ENCODE results near the gene CCDC24. TPM values are rescaled to one million over a fixed set of nuclear protein-coding genes. Genes with fewer than 3 reads are reported as not detected.

The CCDC24 gene
- total and polyA plus RNA-seq, 10 donors = 3.3 to 25.9 (median 5.6) TPM

- Histone ChIP-seq H3K9me3 (no peaks in the 10 kb centered on the region), H3K27ac (no peak overlapping the region), H3K36me3 (no peaks in the 10 kb centered on the region), H3K4me1 (peaks cover 0 to 7% (median 3%) of the 10 kb centered on the region in 6 donors), H3K27me3 (replicated peaks in 1 of 7) (no peaks in the 10 kb centered on the region), H3K4me3 (no peak overlapping the region)
- TF ChIP-seq CTCF (IDR thresholded peaks at IDR 0.05 in 8 of 11, conservative IDR thresholded peaks at IDR 0.05 in 3 of 11) (no peak), POLR2A (IDR thresholded peaks at IDR 0.05) (no peak), POLR2AphosphoS5 (IDR thresholded peaks at IDR 0.05) (no peak)
- intact Hi-C loops (cut with DNase I; ENCODE audit: low total_unique reads) = no loop called here
- 76 to 91% (median 87%) methylated on average over 4 to 8 of the region's 8 CpGs for WGBS, 5 donors
- DNase-seq = no peak
Measured at GRCh38 chr1:44002165-44002564, 10.8 kb downstream of the CCDC24 start.

GRCh38 chr1:44002606-44003157 lies 11.3 kb downstream of the CCDC24 start:
- TF ChIP-seq CTCF (IDR thresholded peaks at IDR 0.05 in 8 of 11, conservative IDR thresholded peaks at IDR 0.05 in 3 of 11) = no peak
- no peak for TF ChIP-seq POLR2A (IDR thresholded peaks at IDR 0.05)
- no peak for TF ChIP-seq POLR2AphosphoS5 (IDR thresholded peaks at IDR 0.05)
- Histone ChIP-seq H3K4me1 (peaks cover 0 to 7% (median 3%) of the 10 kb centered on the region in 6 donors), H3K27ac (no peak overlapping the region), H3K36me3 (no peaks in the 10 kb centered on the region), H3K27me3 (replicated peaks in 1 of 7) (no peaks in the 10 kb centered on the region), H3K9me3 (no peaks in the 10 kb centered on the region), H3K4me3 (no peak overlapping the region)
- intact Hi-C loops (cut with DNase I; ENCODE audit: low total_unique reads) = no loop called here
- DNase-seq = no peak
- 80 to 92% (median 86%) methylated on average over 10 to 14 of the region's 14 CpGs for WGBS, 5 donors

DNA sequence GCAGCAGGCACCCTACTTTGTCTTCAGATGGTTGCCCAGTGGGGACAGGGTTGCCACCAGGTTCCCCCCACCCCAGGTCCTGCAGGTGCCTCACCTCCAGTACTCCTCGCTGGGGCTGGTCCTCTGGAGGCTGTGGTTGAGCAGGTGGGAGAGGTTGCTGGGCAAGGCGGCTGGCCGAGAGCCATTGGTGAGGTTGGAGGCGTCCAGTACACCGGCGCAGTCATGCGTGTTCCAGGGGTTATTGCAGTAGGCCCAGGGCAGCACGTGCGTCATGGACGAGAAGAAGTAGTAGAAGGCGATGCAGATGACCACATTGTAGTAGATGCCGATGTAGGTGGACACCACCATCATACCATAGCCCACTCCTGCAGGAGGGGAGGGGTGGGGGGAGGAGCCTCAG lies 16.9 kb downstream of the CCDC24 start:
- DNase-seq = no peak
- no peaks in the 10 kb centered on the region for H3K27me3 ChIP-seq (replicated peaks in 1 of 7)
- 90 to 96% (median 92%) methylated on average over 12 of the region's 12 CpGs for WGBS, 5 donors
- TF ChIP-seq CTCF (IDR thresholded peaks at IDR 0.05 in 8 of 11, conservative IDR thresholded peaks at IDR 0.05 in 3 of 11) (no peak), POLR2A (IDR thresholded peaks at IDR 0.05) (no peak), POLR2AphosphoS5 (IDR thresholded peaks at IDR 0.05) (no peak)
- H3K9me3 ChIP-seq = no peaks in the 10 kb centered on the region
- no peak overlapping the region for H3K4me3 ChIP-seq
- peaks cover 0 to 7% (median 3%) of the 10 kb centered on the region in 6 donors for H3K4me1 ChIP-seq
- no peaks in the 10 kb centered on the region for H3K36me3 ChIP-seq
- intact Hi-C loops (cut with DNase I; ENCODE audit: low total_unique reads) = no loop called here
- H3K27ac ChIP-seq = no peak overlapping the region

- intact Hi-C loops (cut with DNase I; ENCODE audit: low total_unique reads) = no loop called here
- no peak overlapping the region for H3K4me3 ChIP-seq
- WGBS, 5 donors = 67 to 90% (median 80%) methylated on average over 2 to 11 of the region's 11 CpGs
- H3K27ac ChIP-seq = no peak overlapping the region
- peaks cover 0 to 2% (median 0%) of the 10 kb centered on the region in 6 donors for H3K4me1 ChIP-seq
- no peaks in the 10 kb centered on the region for H3K36me3 ChIP-seq
- H3K27me3 ChIP-seq (replicated peaks in 1 of 7) = no peaks in the 10 kb centered on the region
- TF ChIP-seq POLR2AphosphoS5 (IDR thresholded peaks at IDR 0.05) (no peak), POLR2A (IDR thresholded peaks at IDR 0.05) (no peak), CTCF (IDR thresholded peaks at IDR 0.05 in 8 of 11, conservative IDR thresholded peaks at IDR 0.05 in 3 of 11) (no peak)
- H3K9me3 ChIP-seq = no peaks in the 10 kb centered on the region
- no peak for DNase-seq
Measured at GRCh38 chr1:44010935-44011471, 19.6 kb downstream of the CCDC24 start.
